ENCODE data around the gene LNPK.
"Not testable (repeated sequence)": the region's sequence is repeated elsewhere in the genome, so short reads cannot be mapped to it uniquely, and the experiment has no call there.

Gene LNPK, protein sequence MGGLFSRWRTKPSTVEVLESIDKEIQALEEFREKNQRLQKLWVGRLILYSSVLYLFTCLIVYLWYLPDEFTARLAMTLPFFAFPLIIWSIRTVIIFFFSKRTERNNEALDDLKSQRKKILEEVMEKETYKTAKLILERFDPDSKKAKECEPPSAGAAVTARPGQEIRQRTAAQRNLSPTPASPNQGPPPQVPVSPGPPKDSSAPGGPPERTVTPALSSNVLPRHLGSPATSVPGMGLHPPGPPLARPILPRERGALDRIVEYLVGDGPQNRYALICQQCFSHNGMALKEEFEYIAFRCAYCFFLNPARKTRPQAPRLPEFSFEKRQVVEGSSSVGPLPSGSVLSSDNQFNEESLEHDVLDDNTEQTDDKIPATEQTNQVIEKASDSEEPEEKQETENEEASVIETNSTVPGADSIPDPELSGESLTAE

DNA sequence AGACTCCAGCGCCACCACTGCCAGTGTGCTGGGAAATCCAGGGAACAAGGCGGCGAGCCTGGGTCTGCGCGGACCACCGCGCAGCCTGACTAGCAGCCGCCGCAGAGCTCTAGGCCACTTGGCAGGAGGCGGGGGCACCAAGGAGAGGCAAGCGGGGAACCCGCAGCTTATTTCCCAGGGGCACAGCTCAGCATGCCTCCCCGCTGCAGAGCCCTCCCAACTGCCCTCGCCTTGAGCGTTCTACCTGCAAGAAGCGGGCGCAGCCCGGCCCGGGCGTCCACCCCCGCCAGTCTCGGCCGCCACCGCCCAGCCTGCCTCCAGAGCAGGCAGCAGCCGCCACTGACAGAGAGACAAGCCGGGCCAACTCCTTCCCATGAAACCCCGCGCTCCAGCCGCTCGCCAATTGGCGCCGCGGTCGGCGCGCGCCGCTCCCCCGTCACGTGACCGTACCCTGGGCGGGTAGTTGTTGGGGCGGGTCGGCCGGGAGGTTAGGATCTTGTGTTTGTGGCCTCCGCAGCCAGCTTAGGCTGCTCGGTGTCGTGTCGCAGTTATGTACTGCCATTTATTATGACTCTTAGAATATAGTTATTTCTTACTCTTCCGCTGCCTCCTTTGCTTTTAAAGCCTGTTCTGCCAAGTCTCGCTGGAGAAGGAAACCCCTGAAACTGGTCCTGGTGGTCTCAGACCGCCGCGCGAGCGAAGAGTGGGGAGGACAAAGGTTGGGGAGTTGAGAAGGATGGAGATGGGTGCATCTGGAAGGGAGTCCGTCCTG lies at the start of gene LNPK:
LNPK (minus strand) TSS at position 352 of the 772 bp plus-strand sequence. CDS start 6,683 bp downstream, outside the sequence.
- DNase-seq (ENCODE audit: low read depth), result peak; percentile 88

GRCh38 chr2:176039375-176039774 lies 37.3 kb upstream of the LNPK start:
- no peak for DNase-seq (ENCODE audit: low read depth)

DNA sequence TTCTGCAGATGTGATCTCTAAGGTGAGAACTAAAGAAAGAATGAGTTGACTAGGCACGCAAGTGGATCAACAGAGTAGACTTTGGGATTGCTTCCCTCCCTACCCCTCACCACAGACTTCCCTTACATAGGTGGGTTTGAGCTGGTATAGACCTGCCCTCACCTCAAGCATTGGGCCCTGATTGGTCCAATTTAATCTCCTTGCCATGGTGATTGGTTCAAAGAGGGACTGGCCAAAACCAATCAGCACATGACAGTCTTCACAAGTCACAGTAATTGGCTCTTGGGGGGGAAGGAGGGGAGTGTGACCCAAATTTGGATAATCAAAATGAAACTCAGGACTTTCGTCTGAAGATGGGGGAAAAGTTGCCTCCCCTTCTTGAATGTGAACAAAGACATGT lies 36.6 kb upstream of the LNPK start:
- no peak for DNase-seq (ENCODE audit: low read depth)

GRCh38 chr2:176035013-176035691 lies 33.1 kb upstream of the LNPK start:
- no peak for DNase-seq (ENCODE audit: low read depth)

- no peak for DNase-seq (ENCODE audit: low read depth)
These were observed 25.7 kb upstream of the LNPK start for GRCh38 chr2:176027806-176028205.

GRCh38 chr2:176025932-176026331 lies 23.9 kb upstream of the LNPK start:
- DNase-seq (ENCODE audit: low read depth), result no peak

DNA sequence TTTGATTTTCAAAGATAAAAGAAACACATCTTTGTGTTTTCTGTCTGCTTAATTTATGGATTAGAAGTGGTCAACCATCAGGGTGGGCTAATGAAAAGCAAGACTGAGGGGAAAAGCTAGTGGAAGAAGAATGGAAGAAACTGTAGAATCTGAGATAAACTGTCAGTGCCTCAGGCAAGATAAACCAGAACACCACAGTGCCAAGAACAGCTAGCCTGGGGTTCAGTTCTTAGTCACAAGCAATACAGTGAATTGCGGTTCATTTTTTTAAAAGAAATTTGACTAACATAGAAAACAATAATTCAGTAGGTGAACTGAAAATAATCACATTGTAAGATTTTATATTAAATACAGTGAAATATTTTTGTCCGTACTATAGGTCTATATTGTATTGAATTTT lies 22.0 kb upstream of the LNPK start:
- DNase-seq (ENCODE audit: low read depth), result no peak

DNA sequence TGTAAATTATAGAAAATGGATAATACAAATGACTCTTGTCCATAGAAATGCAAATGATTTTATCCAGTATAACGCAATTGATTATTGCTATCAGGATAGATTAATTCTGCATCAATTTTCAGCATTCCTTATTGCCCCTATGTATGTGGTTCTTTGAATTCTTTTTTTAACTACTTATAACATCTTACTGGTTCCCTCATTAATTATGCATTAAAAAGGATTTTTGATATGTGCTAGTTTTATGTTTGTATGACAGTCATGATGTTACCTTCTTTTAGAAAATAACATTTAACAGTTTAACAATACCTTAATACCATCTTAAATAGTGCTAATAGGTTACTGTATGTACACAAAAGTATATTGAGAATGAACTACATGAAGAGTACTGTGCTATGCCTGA lies 20.0 kb upstream of the LNPK start:
- DNase-seq (ENCODE audit: low read depth), result no peak

DNA sequence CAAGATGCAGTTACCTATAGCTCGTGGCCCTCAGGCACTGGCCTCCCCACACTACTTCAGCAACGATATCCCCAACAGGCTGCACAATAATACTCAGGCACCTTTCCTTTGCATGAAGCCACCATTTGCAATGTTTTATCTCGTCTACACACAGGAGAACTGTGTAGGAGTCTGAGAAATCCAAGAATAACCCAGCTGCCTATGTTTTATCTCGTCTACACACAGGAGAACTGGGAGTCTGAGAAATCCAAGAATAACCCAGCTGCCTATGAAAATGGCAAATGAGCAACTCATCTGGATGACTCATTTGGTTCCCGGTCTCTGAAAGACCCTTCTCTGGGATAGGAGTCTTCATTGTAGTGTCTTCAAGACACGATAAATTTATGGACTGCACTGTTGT lies 18.3 kb upstream of the LNPK start:
- DNase-seq (ENCODE audit: low read depth), result no peak

GRCh38 chr2:176018708-176019107 lies 16.6 kb upstream of the LNPK start:
- no peak for DNase-seq (ENCODE audit: low read depth)

- DNase-seq (ENCODE audit: low read depth), result no peak
These were observed 7.4 kb upstream of the LNPK start for GRCh38 chr2:176009445-176009844.

GRCh38 chr2:176004934-176005333 lies 2.9 kb upstream of the LNPK start:
- no peak for DNase-seq (ENCODE audit: low read depth)

DNA sequence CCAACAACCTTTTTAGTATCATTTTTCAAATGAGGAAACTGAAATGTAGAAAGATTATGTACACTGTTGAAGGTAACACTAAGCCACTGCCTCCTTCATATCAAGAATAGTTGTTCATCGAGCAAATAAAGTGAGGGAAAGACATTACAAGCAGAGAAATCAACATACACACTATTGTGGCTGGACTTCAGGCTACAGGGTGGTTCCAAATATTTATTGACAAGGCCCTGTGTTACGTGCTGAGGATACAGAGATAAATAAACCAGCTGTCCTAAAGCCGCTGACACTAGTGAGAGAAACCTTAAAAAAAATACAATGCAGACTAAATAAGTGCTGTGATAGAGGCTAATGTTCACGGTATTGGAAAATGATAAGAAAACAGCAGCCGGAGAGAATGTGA lies 1.9 kb upstream of the LNPK start:
- no peak for DNase-seq (ENCODE audit: low read depth)

- peak; percentile 27 for DNase-seq (ENCODE audit: low read depth)
These were observed 682 bp upstream of the LNPK start for GRCh38 chr2:176002688-176003210.

GRCh38 chr2:176001281-176001915 lies 669 bp downstream of the LNPK start:
- peak; percentile 64 for DNase-seq (ENCODE audit: low read depth)

DNA sequence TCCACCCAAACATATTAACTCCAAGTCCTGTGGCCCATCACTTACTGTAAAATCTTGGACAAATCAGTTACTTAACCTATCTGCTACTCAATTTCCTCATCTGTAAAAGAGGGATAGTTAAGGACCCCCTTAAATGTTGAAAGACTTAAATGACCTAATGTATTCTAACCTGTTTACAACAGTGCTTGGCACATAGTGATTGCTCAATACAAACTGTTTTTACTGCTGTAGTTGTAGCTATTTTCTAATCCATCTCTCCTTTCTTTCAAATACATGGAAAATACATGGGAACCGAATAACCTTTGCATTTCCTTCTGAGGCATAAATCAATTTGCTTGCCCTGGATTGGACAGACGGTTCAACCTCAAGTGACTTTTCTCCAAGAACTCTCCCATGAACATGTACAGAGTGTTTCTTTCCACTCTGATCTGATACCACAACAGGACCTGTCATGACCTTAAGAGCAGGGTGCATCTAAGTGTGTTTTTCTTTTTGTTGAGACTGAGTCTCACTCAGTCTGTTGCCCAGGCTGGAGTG lies 2.7 kb downstream of the LNPK start:
- peak; percentile 11 for DNase-seq (ENCODE audit: low read depth)

GRCh38 chr2:175990099-175990498 lies 12.0 kb downstream of the LNPK start:
- DNase-seq (ENCODE audit: low read depth), result no peak

DNA sequence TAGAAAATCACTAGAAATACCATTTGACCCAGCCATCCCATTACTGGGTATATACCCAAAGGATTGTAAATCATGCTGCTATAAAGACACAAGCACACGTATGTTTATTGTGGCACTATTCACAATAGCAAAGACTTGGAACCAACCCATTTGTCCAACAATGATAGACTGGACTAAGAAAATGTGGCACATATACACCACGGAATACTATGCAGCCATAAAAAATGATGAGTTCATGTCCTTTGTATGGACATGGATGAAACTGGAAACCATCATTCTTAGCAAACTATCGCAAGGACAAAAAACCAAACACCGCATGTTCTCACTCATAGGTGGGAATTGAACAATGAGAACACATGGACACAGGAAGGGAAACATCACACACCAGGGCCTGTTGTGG lies 14.9 kb downstream of the LNPK start:
- not testable (repeated sequence) for DNase-seq (ENCODE audit: low read depth)

- no peak for DNase-seq (ENCODE audit: low read depth)
These were observed 17.2 kb downstream of the LNPK start for GRCh38 chr2:175984846-175985245.

DNA sequence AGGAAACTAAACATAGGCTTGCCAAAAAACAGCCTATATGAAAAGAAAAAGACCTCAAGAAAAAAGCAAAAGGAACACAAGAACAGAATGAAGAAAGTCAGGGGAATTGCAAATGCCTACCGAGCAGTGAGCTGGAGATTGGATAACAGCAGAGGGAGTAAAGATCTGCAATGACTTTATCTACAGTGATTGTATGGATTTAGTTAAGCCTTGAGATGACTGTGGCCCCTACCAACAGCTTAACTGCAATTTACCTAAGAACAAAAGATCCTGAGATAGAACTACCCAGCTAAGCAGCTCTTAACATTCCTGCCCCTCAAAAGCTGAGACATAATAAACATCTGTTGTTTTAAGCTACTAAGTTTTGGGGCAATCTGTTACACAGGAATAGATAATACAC lies 20.5 kb downstream of the LNPK start:
- DNase-seq (ENCODE audit: low read depth), result no peak

- DNase-seq (ENCODE audit: low read depth), result peak; percentile 16
These were observed 25.5 kb downstream of the LNPK start for GRCh38 chr2:175976391-175977157.
